HCEC 1CT (cell line): ENCODE measurements around the gene EPX.

Experiments
- DNase-seq: peaks from one replicate; pipeline ENCODE4 v3.0.0-alpha.2; 2017

The EPX gene

GRCh38 chr17:58229384-58229783 is 36.9 kb downstream of the EPX start:
- DNase-seq = no peak

- DNase-seq = no peak
Measured at GRCh38 chr17:58229881-58230280, 37.4 kb downstream of the EPX start.

GRCh38 chr17:58231641-58232040 is 39.1 kb downstream of the EPX start:
- peak; percentile 3 for DNase-seq

GRCh38 chr17:58232707-58233156 is 40.2 kb downstream of the EPX start:
- peak; percentile 37 for DNase-seq

GRCh38 chr17:58233543-58233942 is 41.0 kb downstream of the EPX start:
- DNase-seq = no peak

GRCh38 chr17:58234512-58234911 is 42.0 kb downstream of the EPX start:
- no peak for DNase-seq

GRCh38 chr17:58235821-58236220 is 43.3 kb downstream of the EPX start:
- DNase-seq = no peak

- no peak for DNase-seq
Measured at GRCh38 chr17:58236394-58236793, 43.9 kb downstream of the EPX start.

GRCh38 chr17:58238147-58238634 is 45.7 kb downstream of the EPX start, which contains the start of gene LPO:
Gene LPO (plus strand): TSS chr17:58238584. CDS start chr17:58242980, 4,396 bp downstream.
- DNase-seq = no peak

- no peak for DNase-seq
Measured at GRCh38 chr17:58239987-58240386, 47.5 kb downstream of the EPX start.

- DNase-seq = no peak
Measured at GRCh38 chr17:58242171-58242784, 49.8 kb downstream of the EPX start.

GRCh38 chr17:58244963-58245362 is 52.4 kb downstream of the EPX start:
- no peak for DNase-seq

GRCh38 chr17:58245428-58246103 is 53.0 kb downstream of the EPX start:
- DNase-seq = no peak

- no peak for DNase-seq
Measured at GRCh38 chr17:58246104-58246740, 53.7 kb downstream of the EPX start.

GRCh38 chr17:58246781-58247180 is 54.3 kb downstream of the EPX start:
- DNase-seq = no peak

GRCh38 chr17:58247511-58248363 is 55.2 kb downstream of the EPX start:
- DNase-seq = no peak

GRCh38 chr17:58248955-58249269 is 56.4 kb downstream of the EPX start:
- DNase-seq = no peak

GRCh38 chr17:58249270-58250133 is 57.0 kb downstream of the EPX start:
- peak; percentile 25 for DNase-seq

- no peak for DNase-seq
Measured at GRCh38 chr17:58250344-58251011, 58.0 kb downstream of the EPX start.

- no peak for DNase-seq
Measured at GRCh38 chr17:58252141-58252540, 59.6 kb downstream of the EPX start.

GRCh38 chr17:58253082-58253481 is 60.6 kb downstream of the EPX start:
- no peak for DNase-seq
